ENCODE results near the gene CSK.

DNA sequence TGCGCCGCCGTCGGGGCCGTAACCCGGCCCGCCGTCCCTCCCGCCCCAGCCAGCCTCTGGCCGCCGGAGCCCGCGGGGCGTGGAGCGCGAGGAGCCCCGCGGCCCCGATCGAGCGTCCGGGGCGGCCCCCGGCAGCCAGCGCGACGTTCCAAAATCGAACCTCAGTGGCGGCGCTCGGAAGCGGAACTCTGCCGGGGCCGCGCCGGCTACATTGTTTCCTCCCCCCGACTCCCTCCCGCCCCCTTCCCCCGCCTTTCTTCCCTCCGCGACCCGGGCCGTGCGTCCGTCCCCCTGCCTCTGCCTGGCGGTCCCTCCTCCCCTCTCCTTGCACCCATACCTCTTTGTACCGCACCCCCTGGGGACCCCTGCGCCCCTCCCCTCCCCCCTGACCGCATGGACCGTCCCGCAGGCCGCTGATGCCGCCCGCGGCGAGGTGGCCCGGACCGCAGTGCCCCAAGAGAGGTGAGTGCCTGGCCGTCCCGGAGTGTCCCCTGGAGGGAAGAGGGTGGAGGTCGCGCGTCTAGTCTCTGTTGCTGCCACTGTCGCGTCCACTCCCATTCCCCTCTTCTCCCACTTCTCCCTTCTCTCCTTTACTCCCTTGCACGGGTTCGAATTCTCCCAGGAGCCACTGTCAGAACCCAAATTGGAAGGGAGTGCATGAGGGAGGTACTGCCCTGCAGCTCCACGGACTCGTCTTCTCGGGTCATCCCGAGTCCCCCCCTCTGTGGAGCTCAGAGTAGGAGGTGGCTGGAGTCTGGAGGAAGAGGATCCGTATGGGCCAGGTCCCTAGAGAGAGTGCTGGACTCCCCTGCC is 585 bp downstream of the CSK start:
- TF ChIP-seq, protein P1, sequence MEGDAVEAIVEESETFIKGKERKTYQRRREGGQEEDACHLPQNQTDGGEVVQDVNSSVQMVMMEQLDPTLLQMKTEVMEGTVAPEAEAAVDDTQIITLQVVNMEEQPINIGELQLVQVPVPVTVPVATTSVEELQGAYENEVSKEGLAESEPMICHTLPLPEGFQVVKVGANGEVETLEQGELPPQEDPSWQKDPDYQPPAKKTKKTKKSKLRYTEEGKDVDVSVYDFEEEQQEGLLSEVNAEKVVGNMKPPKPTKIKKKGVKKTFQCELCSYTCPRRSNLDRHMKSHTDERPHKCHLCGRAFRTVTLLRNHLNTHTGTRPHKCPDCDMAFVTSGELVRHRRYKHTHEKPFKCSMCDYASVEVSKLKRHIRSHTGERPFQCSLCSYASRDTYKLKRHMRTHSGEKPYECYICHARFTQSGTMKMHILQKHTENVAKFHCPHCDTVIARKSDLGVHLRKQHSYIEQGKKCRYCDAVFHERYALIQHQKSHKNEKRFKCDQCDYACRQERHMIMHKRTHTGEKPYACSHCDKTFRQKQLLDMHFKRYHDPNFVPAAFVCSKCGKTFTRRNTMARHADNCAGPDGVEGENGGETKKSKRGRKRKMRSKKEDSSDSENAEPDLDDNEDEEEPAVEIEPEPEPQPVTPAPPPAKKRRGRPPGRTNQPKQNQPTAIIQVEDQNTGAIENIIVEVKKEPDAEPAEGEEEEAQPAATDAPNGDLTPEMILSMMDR (IDR thresholded peaks at IDR 0.05), result no peak
- no peak for TF ChIP-seq ZFX (IDR thresholded peaks at IDR 0.05; ENCODE audit: borderline replicate concordance)

Measured in 22Rv1 (cell line).